H1 (cell line): ENCODE results near the gene BAHD1. TPM values are rescaled to one million over a fixed set of nuclear protein-coding genes. Genes with fewer than 3 reads are reported as not detected.

Experiments used
- RXRA ChIP-seq: IDR thresholded peaks from 2 replicates; pipeline ENCODE4 v1.6.1; 2011; ENCODE audit warnings: low read depth, mild to moderate bottlenecking, low read length, moderate library complexity; ENCODE audit not compliant: insufficient read depth
- polyA plus RNA-seq, 7 experiments: library from polyadenylated mRNA; depleted of rRNA in 3 of 7; stranded (reverse) in 5 of 7; unstranded in 2 of 7; fragments of >200 nt in 5 of 7; fragments of 200-250 nt in 2 of 7; gene quantifications; 1 replicate in 5 of 7; 2 replicates in 1 of 7; 4 replicates in 1 of 7; pipeline versions ENCODE4 v1.2.1 to v1.2.3, GENCODE V29; 2011 to 2013; ENCODE audit warnings: missing spikeins in 2 of 7, mixed read lengths in 2 of 7
- total RNA-seq: library from RNA; stranded (reverse); fragmentation: NEBNext Ultra II Directional; extraction: Animal tissue kit (Norgen Biotek cat#: 25700); gene quantifications from 2 replicates; pipeline ENCODE4 v1.2.1, GENCODE V29; 2021

The BAHD1 gene
- total and polyA plus RNA-seq, 2 of the 8 experiments (the other 6 are each of a cell fraction or from before 2014, with no cell fraction given), result 15.0 to 38.9 TPM

- no peak for TF ChIP-seq RXRA
Observed at GRCh38 chr15:40392986-40393948, 47.5 kb upstream of the BAHD1 start (continued).
